HG03439 (cell line): ENCODE data around the gene PRMT1.
A peak's percentile ranks its signal among the peaks of the same experiment; 100 is the strongest.

ENCODE experiments used
- ATAC-seq: cut with Tn5 transposase; IDR thresholded peaks from one replicate; pipeline ENCODE4 v1.9.1; 2021; ENCODE audit warnings: mild to moderate bottlenecking, moderate library complexity; ENCODE audit not compliant: unreplicated experiment

The PRMT1 gene

GRCh38 chr19:49651029-49651819, 25.8 kb upstream of the PRMT1 start:
- no peak for ATAC-seq

GRCh38 chr19:49651820-49652550, 25.1 kb upstream of the PRMT1 start:
- no peak for ATAC-seq

GRCh38 chr19:49652551-49653465, 24.3 kb upstream of the PRMT1 start:
- no peak for ATAC-seq

GRCh38 chr19:49653466-49653806, 23.6 kb upstream of the PRMT1 start:
- no peak for ATAC-seq

- no peak for ATAC-seq
These were observed 22.5 kb upstream of the PRMT1 start for GRCh38 chr19:49654581-49654980.

GRCh38 chr19:49655570-49656455, 21.3 kb upstream of the PRMT1 start:
- ATAC-seq, result no peak

- ATAC-seq, result no peak
These were observed 20.5 kb upstream of the PRMT1 start for GRCh38 chr19:49656456-49657109.

- ATAC-seq, result no peak
These were observed 19.5 kb upstream of the PRMT1 start for GRCh38 chr19:49657493-49658138.

GRCh38 chr19:49658139-49658517, 18.9 kb upstream of the PRMT1 start:
- no peak for ATAC-seq

- ATAC-seq, result no peak
These were observed 18.3 kb upstream of the PRMT1 start for GRCh38 chr19:49658566-49659442.

GRCh38 chr19:49660338-49660961, 16.6 kb upstream of the PRMT1 start:
- ATAC-seq, result no peak

GRCh38 chr19:49662011-49662410, 15.1 kb upstream of the PRMT1 start:
- ATAC-seq, result no peak

GRCh38 chr19:49663224-49663623, 13.8 kb upstream of the PRMT1 start:
- ATAC-seq, result no peak

GRCh38 chr19:49664171-49665035, 12.7 kb upstream of the PRMT1 start:
- peak; percentile 32 for ATAC-seq

- no peak for ATAC-seq
These were observed 12.1 kb upstream of the PRMT1 start for GRCh38 chr19:49665036-49665350.

- peak; percentile 78 for ATAC-seq
These were observed 11.5 kb upstream of the PRMT1 start, which contains the start of the genes BCL2L12 and IRF3 for GRCh38 chr19:49665351-49666119. Gene BCL2L12, plus strand, starts transcription at chr19:49665933. Its CDS starts 760 bp downstream, at chr19:49666693. Gene IRF3, minus strand, starts transcription at chr19:49665857. Its CDS starts 1,019 bp downstream, at chr19:49664838.
